HG02763 (cell line): ENCODE results near the gene CHRDL2.
A peak's percentile ranks its signal among the peaks of the same experiment; 100 is the strongest.

Experiments used
- ATAC-seq: cut with Tn5 transposase; IDR thresholded peaks from one replicate; pipeline ENCODE4 v1.9.1; 2021; ENCODE audit warnings: mild to moderate bottlenecking, moderate library complexity; ENCODE audit not compliant: unreplicated experiment

Gene CHRDL2

GRCh38 chr11:74749127-74749964 lies 18.1 kb upstream of the CHRDL2 start:
- ATAC-seq = peak; percentile 49

- peak; percentile 95 for ATAC-seq
Measured at GRCh38 chr11:74748211-74749126, 17.2 kb upstream of the CHRDL2 start, which contains the start of gene RNF169. Gene RNF169 (plus strand): TSS chr11:74748849. CDS start chr11:74748881, 32 bp downstream.

GRCh38 chr11:74746868-74747267 lies 15.6 kb upstream of the CHRDL2 start:
- ATAC-seq = no peak

- ATAC-seq = no peak
Measured at GRCh38 chr11:74744277-74744676, 13.1 kb upstream of the CHRDL2 start.

GRCh38 chr11:74743640-74744039 lies 12.4 kb upstream of the CHRDL2 start:
- no peak for ATAC-seq

GRCh38 chr11:74742070-74742469 lies 10.8 kb upstream of the CHRDL2 start:
- ATAC-seq = no peak

GRCh38 chr11:74739546-74740270 lies 8.5 kb upstream of the CHRDL2 start:
- no peak for ATAC-seq

- no peak for ATAC-seq
Measured at GRCh38 chr11:74736031-74736430, 4.8 kb upstream of the CHRDL2 start.

GRCh38 chr11:74735365-74735928 lies 4.2 kb upstream of the CHRDL2 start:
- no peak for ATAC-seq

GRCh38 chr11:74734559-74734925 lies 3.3 kb upstream of the CHRDL2 start:
- no peak for ATAC-seq

- ATAC-seq = no peak
Measured at GRCh38 chr11:74730571-74731260, 510 bp downstream of the CHRDL2 start.

- no peak for ATAC-seq
Measured at GRCh38 chr11:74729397-74729796, 1.8 kb downstream of the CHRDL2 start.

- peak; percentile 88 for ATAC-seq
Measured at GRCh38 chr11:74726547-74727182, 4.6 kb downstream of the CHRDL2 start.

GRCh38 chr11:74725701-74726100 lies 5.5 kb downstream of the CHRDL2 start:
- no peak for ATAC-seq

GRCh38 chr11:74723511-74723910 lies 7.7 kb downstream of the CHRDL2 start:
- ATAC-seq = no peak

GRCh38 chr11:74721479-74721835 lies 9.8 kb downstream of the CHRDL2 start:
- ATAC-seq = no peak

- ATAC-seq = no peak
Measured at GRCh38 chr11:74720596-74721478, 10.4 kb downstream of the CHRDL2 start.

- no peak for ATAC-seq
Measured at GRCh38 chr11:74719011-74719410, 12.2 kb downstream of the CHRDL2 start.
